Measurements from ENCODE around the gene CDKL5. TPM values are rescaled to one million over a fixed set of nuclear protein-coding genes. Genes with fewer than 3 reads are reported as not detected.

The CDKL5 gene
- total RNA-seq, result 10 to 100 TPM in 3 of 7 donors, 1 to 10 TPM in 4; 4.4 to 10.6 (median 8.3) TPM
- polyA plus RNA-seq, result under 1 TPM; 0.24 to 0.48 (median 0.24) TPM
- long read RNA-seq, donor 1, result 0 reads
- long read RNA-seq, donor 2, result 0 reads

DNA sequence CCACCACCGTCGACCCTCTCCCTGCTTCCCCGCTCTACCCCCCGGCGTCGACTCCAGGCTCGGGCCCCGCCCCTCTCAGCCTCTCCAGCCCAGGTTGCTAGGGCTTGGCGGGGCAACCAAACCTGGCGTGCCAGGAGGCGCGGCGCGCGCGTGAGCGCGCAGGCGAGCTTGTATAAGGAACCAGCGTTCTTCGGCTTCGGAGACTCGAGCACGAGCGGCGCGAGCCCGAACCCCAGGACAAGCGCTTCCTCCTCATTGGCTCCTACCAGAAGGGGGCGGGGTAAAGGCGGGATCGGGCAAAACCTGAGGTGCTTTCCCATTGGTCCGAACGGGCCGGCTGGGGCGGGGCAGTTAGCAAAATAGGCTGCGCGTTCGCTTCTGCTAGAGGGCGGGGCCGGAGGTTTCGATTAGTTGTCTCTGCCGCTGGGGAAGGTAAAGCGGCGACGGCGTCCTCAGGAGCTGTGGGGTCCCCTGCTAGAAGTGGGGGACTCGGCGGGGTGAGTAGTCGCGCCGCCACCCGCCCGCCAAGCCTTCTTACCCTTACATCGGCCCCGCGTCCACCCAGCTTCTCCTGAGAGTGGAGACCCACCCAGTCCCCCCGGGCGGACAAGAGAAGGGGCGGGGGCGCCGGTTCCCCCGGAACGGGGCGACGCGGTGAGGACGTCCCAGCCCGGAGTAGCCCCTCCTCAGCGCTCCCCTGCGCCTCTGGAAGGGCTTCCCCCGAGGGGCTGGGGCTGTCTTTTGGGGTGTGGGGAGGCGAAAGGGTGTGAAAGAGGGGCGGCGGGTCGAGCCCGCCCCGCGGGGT is at the start of gene CDKL5:
Gene CDKL5 (plus strand): TSS at position 410 of the 805 bp plus-strand sequence. CDS start 81,489 bp downstream, outside the sequence.
- Histone ChIP-seq H3K36me3 (no peaks in the 10 kb centered on the region), H3K4me3 (peak within 1 kb of the TSS; percentile 48 to 78 (median 62)), H3K27ac (peak within 1 kb of the TSS; percentile 60 to 92 (median 87)), H3K9me3 (no peaks in the 10 kb centered on the region), H3K4me1 (peaks cover 0 to 29% (median 15%) of the 10 kb centered on the region in 6 donors), H3K27me3 (replicated peaks in 1 of 7) (peaks cover 0 to 14% (median 4%) of the 10 kb centered on the region in 7 donors)
- peak; percentile 98 for DNase-seq
- WGBS, 5 donors, result 0 to 26% (median 10%) methylated on average over 56 to 77 of the region's 79 CpGs; no CpG with 5 or more reads in 1 of the 5 donors
- TF ChIP-seq POLR2AphosphoS5 (IDR thresholded peaks at IDR 0.05) (peak; percentile 83 to 90 (median 85)), POLR2A (IDR thresholded peaks at IDR 0.05) (peak in 2 of 3 donors; percentile 11 to 66), CTCF (IDR thresholded peaks at IDR 0.05 in 8 of 11, conservative IDR thresholded peaks at IDR 0.05 in 3 of 11) (peak in 1 of 11 experiments; percentile 10)
- intact Hi-C loops (cut with DNase I; ENCODE audit: low total_unique reads), result no loop called here

DNA sequence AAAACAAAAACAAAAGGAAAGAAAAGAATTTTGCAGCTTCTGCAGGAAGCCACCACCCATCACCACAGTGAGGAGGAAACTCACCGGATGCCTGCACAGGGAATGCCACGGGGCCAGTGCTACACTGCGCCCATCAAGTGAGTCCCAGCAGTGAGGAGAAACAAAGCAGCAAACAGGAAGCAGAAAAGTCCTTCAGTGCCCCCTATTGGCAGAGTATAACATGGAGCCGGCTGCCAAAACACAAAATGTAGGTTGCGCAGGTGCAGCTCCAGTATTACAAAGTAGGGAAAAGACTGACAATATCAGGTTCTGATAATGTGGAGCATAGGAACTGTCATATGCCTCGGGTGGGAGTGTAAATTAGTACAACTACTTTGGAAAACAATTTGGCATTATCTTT is 47.6 kb upstream of the CDKL5 start:
- intact Hi-C loops (cut with DNase I; ENCODE audit: low total_unique reads), result no loop called here
- no peak for DNase-seq
- Histone ChIP-seq H3K9me3 (no peaks in the 10 kb centered on the region), H3K27ac (no peak overlapping the region), H3K4me1 (no peaks in the 10 kb centered on the region), H3K4me3 (no peak overlapping the region), H3K36me3 (no peaks in the 10 kb centered on the region), H3K27me3 (replicated peaks in 1 of 7) (no peaks in the 10 kb centered on the region)
- TF ChIP-seq POLR2AphosphoS5 (IDR thresholded peaks at IDR 0.05) (no peak), POLR2A (IDR thresholded peaks at IDR 0.05) (no peak), CTCF (IDR thresholded peaks at IDR 0.05 in 8 of 11, conservative IDR thresholded peaks at IDR 0.05 in 3 of 11) (peak in 8 of 11 experiments; percentile 27 to 52 (median 50))
- 5 to 25% (median 9%) methylated on average over 6 of the region's 6 CpGs for WGBS, 5 donors

DNA sequence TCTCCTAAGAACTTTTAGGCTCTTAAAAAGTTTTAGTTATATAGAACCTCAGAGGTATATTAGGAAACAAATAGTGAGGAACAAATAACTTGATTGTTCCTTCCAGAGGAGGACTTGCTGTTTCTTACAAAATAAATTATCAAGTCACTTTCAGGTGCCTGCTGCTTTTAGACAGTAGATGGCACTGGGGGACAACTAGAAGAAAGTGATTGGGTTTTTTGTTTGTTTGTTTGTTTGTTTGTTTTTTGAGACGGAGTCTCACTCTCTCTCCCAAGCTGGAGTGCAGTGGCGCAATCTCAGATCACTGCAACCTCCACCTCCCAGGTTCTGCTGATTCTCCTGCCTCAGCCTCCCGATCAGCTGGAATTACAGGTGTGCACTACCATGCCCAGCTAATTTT is 35.4 kb upstream of the CDKL5 start:
- Histone ChIP-seq H3K4me3 (no peak overlapping the region), H3K4me1 (no peaks in the 10 kb centered on the region), H3K9me3 (no peaks in the 10 kb centered on the region), H3K27ac (no peak overlapping the region), H3K27me3 (replicated peaks in 1 of 7) (no peaks in the 10 kb centered on the region), H3K36me3 (no peaks in the 10 kb centered on the region)
- intact Hi-C loops (cut with DNase I; ENCODE audit: low total_unique reads), result loop anchor here (5.0 kb wide), 1 partner anchor 942 kb away; no protein-coding TSS in a partner anchor
- DNase-seq, result no peak
- WGBS, 5 donors, result 59 to 79% (median 65%) methylated on average over 2 to 3 of the region's 3 CpGs
- TF ChIP-seq CTCF (IDR thresholded peaks at IDR 0.05 in 8 of 11, conservative IDR thresholded peaks at IDR 0.05 in 3 of 11), result no peak
- TF ChIP-seq POLR2A (IDR thresholded peaks at IDR 0.05), result no peak
- TF ChIP-seq POLR2AphosphoS5 (IDR thresholded peaks at IDR 0.05), result no peak

DNA sequence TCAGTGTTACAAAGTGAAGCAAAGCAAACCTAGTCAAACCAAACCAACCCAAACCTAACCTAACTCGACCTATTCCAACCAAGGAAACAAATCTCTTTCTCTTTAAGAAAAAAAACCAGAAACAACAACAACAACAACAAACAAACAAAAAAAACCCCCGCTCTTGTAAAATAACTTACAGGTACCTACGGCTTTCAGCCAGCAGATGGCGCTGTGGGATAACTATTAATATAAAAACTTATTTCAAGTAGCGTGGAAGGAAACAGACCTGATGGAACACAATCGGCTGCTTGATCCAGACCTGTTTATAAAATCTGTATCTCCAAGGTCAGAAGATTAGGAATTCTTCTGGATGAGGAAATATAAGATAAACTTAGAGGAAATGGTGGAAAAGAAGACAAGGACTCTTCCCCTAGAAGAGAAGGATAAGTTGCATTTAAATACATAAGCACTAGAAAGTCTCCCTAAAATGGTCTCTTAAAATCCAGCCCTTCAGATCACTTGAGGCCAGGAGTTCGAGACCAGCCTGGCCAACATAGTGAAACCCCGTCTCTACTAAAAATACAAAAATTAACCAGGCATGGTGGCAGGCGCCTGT is 34.4 kb upstream of the CDKL5 start:
- TF ChIP-seq POLR2AphosphoS5 (IDR thresholded peaks at IDR 0.05), result no peak
- no peak for TF ChIP-seq POLR2A (IDR thresholded peaks at IDR 0.05)
- peak; percentile 44 to 87 (median 67) for TF ChIP-seq CTCF (IDR thresholded peaks at IDR 0.05 in 8 of 11, conservative IDR thresholded peaks at IDR 0.05 in 3 of 11)
- no peaks in the 10 kb centered on the region for H3K4me1 ChIP-seq
- H3K36me3 ChIP-seq, result no peaks in the 10 kb centered on the region
- intact Hi-C loops (cut with DNase I; ENCODE audit: low total_unique reads), result loop anchor here (5.0 kb wide), 1 partner anchor 941 kb away; no protein-coding TSS in a partner anchor
- H3K27ac ChIP-seq, result no peak overlapping the region
- H3K27me3 ChIP-seq (replicated peaks in 1 of 7), result no peaks in the 10 kb centered on the region
- DNase-seq, result peak; percentile 89
- no peaks in the 10 kb centered on the region for H3K9me3 ChIP-seq
- no peak overlapping the region for H3K4me3 ChIP-seq
- 21 to 26% (median 23%) methylated on average over 9 of the region's 9 CpGs for WGBS, 5 donors

Data from spleen (tissue), 13 donors.